GM06990 (cell line): ENCODE measurements around the gene TBRG4.

Source experiments
- DNase-seq: peaks from one replicate; pipeline ENCODE4 v3.0.0-alpha.2; 2011; ENCODE audit not compliant: insufficient read length; ENCODE audit errors: extremely low read depth
- H3K27me3 ChIP-seq: replicated peaks from 2 replicates; pipeline ENCODE4 v1.6.0; 2011; ENCODE audit warnings: low read length; ENCODE audit not compliant: control insufficient read depth, insufficient read depth
- H3K36me3 ChIP-seq: 2 replicates; pipeline ENCODE4 v1.5.1; 2011; ENCODE audit warnings: low read length; ENCODE audit not compliant: control insufficient read depth, insufficient read depth
- H3K4me3 ChIP-seq: replicated peaks from 2 replicates; pipeline ENCODE4 v1.5.1; 2011; ENCODE audit warnings: low read depth, mild to moderate bottlenecking, control low read depth, low read length
- CTCF ChIP-seq: IDR thresholded peaks from 2 replicates; pipeline ENCODE4 v1.5.1; 2011; ENCODE audit warnings: low read length, control low read depth, mild to moderate bottlenecking, inconsistent platforms; ENCODE audit not compliant: insufficient read depth, poor library complexity, severe bottlenecking

TBRG4 gene

DNA sequence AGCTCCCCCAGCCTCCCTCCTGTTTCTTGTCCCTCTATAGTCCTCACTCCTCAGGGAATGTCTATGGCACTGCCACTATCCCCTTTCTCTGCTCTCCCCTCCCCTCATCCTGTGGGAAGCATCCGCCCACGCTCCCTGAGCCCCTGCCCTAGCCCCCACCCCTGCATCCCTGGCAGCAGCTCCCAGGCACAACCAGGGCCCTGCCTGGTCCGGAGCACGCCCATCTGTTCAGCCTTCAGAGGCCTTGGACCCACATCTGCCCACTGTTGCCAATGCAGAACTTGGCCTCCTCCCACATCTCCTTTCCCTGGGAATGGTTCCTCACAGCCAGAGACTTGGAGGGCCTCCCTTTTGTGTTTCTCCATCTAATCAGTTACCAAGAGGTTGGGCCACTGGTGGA is 20.4 kb upstream of the TBRG4 start:
- TF ChIP-seq CTCF, result no peak
- no peaks in the 10 kb centered on the region for H3K36me3 ChIP-seq
- DNase-seq, result no peak
- no peaks in the 10 kb centered on the region for H3K27me3 ChIP-seq
- no peak overlapping the region for H3K4me3 ChIP-seq

GRCh38 chr7:45130910-45131309 is 19.4 kb upstream of the TBRG4 start:
- no peak for TF ChIP-seq CTCF
- no peak for DNase-seq

GRCh38 chr7:45129906-45130305 is 18.4 kb upstream of the TBRG4 start:
- no peak for DNase-seq

More at GRCh38 chr7:45130910-45131309, 19.4 kb upstream of the TBRG4 start:
- Histone ChIP-seq H3K27me3 (no peaks in the 10 kb centered on the region), H3K4me3 (no peak overlapping the region), H3K36me3 (no peaks in the 10 kb centered on the region)

DNA sequence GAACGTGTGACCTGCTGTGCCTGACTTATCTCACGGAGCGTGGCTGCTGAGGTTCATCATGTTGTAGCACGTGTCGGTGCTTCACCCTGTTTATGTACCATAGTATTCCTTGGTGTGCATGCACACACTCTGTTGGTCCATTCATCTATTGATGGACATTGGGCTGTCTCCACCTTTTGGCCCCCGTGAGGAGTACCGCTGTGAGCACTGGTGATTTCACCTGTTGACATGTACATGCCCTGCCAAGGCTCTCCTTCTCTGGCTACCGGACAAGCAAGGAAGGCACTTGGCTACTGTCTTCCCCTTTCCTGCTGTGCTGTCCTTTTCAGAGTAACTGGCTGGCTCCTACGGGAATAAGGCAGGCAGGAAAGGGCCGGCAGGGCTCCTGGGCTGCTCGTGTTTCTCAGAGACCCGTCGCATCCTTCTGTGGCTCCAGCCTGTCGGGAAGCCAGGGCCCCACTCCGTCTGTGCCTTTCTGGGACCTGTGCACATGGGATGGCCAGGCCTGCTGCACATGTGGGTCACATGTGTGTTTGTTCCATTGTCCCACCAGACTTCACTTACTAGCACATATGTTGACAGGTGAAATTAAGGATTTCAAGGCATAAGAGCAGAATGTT is 17.8 kb upstream of the TBRG4 start:
- Histone ChIP-seq H3K36me3 (no peaks in the 10 kb centered on the region), H3K4me3 (no peak overlapping the region), H3K27me3 (no peaks in the 10 kb centered on the region)
- TF ChIP-seq CTCF, result no peak
- no peak for DNase-seq

More at GRCh38 chr7:45129906-45130305, 18.4 kb upstream of the TBRG4 start:
- Histone ChIP-seq H3K4me3 (no peak overlapping the region), H3K27me3 (no peaks in the 10 kb centered on the region), H3K36me3 (no peaks in the 10 kb centered on the region)
- no peak for TF ChIP-seq CTCF

DNA sequence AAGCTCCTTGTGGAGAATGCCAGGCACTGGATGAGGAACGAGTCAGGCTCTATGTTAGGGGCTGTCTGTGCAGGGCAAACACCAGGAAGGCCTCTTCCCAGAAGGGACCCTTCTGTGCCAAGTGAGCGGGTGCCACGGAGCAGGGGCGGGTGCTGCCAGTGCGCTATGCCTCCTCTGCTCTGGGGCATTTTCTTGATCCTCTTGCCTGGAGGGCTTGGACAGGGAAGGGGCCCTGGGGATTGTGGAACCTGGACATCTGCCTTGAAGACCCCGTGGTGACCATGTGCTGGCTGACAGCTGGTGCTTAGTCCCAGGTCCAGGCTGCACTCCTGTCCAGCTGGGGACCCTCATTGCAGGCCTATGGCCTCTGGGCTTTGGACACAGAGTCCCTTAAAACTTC is 15.4 kb upstream of the TBRG4 start:
- Histone ChIP-seq H3K4me3 (no peak overlapping the region), H3K27me3 (no peaks in the 10 kb centered on the region), H3K36me3 (no peaks in the 10 kb centered on the region)
- no peak for TF ChIP-seq CTCF
- DNase-seq, result no peak

DNA sequence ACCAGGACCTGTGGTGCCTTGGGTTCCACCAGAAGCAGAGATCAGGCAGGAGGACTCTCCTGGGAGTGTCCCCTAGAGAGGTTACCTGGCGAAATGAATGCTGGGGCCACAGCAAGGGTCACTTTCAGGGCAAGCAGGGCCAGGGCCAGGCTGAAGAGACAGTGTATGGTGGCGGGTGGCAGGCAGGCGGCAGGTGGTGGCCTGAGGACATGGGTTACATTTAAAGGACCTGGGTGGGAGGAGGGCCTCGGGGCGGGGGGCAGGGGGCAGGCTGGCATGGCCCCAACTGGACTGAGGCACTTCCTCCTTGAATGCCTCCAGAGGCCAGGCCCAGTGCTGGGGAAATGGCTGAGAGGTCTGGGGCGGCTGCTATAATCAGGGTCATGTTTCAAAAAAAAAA is 14.7 kb upstream of the TBRG4 start:
- Histone ChIP-seq H3K36me3 (no peaks in the 10 kb centered on the region), H3K27me3 (no peaks in the 10 kb centered on the region), H3K4me3 (no peak overlapping the region)
- TF ChIP-seq CTCF, result no peak
- DNase-seq, result no peak
